HG03378 (cell line): ENCODE measurements around the gene TDRD12.
A peak's percentile ranks its signal among the peaks of the same experiment; 100 is the strongest.
"Not testable (repeated sequence)": the region's sequence is repeated elsewhere in the genome, so short reads cannot be mapped to it uniquely, and the experiment has no call there.

ENCODE experiments used
- ATAC-seq: cut with Tn5 transposase; IDR thresholded peaks from one replicate; pipeline ENCODE4 v1.9.1; 2021; ENCODE audit warnings: mild to moderate bottlenecking, moderate library complexity; ENCODE audit not compliant: unreplicated experiment

Gene TDRD12

GRCh38 chr19:32691952-32692726 lies 27.4 kb upstream of the TDRD12 start:
- ATAC-seq = peak; percentile 33

GRCh38 chr19:32692727-32693061 lies 26.9 kb upstream of the TDRD12 start:
- no peak for ATAC-seq

DNA sequence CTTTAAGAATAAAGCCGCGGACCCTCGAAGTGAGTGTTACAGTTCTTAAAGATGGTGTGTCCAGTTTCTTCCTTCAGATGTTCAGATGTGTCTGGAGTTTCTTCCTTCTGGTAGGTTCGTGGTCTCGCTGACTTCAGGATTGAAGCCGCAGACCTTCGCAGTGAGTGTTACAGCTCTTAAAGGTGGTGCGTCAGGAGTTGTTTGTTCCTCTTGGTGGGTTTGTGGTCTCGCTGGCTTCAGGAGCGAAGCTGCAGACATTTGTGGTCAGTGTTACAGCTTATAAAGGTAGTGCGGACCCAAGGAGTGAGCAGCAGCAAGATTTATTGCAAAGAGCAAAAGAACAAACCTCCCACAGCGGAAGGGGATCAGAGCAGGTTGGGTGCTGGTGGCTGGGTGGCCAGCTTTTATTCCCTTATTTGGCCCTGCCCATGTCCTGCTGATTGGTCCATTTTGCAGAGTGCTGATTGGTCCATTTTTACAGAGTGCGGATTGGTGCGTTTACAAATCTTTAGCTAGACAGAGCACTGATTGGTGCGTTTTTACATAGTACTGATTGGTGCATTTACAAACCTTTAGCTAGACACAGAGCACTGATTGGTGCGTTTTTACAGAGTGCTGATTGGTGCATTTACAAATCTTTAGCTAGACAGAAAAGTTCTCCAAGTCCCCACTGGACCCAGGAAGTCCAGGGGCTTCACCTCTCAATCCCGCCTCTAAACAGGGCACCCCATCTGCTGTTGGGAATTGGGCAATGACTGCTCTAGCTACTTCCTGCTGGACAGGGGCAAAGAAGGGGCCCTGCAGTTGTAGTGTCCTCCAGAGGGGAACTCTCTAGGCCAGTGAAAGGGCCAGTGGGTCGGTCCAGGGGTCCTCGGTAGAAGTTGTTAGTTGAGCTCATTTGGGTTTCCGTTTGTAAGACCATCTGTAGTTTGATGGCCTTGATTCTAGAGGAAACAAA lies 26.1 kb upstream of the TDRD12 start:
- ATAC-seq = not testable (repeated sequence)

DNA sequence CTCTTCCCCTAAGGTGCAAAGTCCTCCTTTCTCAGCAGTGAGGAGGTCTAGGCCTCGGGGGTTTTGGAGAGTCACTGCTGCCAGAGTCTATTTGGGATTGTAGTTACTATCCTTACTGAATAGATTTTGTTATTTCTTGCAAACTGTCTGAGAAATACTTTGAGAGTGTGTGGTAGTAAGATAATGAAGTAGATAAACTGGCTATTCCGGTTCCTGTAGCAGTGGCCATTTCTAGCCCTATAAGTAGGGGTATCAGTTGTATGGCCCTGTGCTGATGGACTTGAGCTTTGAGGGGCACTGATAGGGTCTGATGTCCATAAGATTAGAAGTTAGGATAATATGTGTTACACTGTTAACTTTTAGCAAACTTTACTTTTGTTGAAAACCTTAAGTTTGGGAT lies 25.3 kb upstream of the TDRD12 start:
- ATAC-seq = not testable (repeated sequence)

DNA sequence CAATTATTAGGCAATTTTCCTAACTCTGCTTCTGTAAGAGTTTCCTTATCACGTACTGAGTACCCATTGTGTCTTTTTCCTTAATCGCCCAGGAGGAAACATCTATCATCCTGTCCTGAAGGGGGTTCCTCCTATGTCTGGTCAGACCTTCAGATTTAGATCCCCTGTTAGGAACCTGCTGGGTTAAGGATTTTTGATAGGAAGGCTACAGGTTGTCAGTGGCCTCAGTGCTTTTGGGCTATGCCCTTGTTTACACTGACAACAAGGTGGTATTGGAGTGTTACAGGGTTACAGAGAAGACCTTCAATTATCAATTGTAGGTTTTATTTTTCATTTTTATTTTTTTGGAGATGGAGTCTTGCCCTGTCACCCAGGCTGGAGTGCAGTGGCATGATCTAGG lies 24.7 kb upstream of the TDRD12 start:
- ATAC-seq = not testable (repeated sequence)

DNA sequence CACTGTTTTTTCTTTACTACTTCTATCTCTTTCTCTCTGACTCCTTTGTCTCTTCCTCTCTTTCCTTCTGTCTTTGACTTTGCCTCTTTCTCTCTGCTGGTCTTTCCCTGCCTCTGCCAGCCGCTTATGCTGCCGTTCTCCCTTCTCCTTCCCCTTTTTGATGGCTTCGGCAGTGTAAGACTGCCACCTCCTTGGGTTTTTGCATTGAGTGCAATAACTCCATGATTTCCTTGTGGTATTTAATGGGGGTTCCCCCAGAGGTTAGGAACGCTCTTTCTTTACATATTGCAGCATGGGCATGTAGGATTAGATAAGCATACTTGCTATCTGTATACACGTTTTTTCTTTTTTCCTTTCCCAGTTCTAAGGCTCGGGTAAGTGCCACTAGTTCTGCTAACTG lies 24.1 kb upstream of the TDRD12 start:
- not testable (repeated sequence) for ATAC-seq

GRCh38 chr19:32696771-32697170 lies 22.8 kb upstream of the TDRD12 start:
- ATAC-seq = not testable (repeated sequence)

DNA sequence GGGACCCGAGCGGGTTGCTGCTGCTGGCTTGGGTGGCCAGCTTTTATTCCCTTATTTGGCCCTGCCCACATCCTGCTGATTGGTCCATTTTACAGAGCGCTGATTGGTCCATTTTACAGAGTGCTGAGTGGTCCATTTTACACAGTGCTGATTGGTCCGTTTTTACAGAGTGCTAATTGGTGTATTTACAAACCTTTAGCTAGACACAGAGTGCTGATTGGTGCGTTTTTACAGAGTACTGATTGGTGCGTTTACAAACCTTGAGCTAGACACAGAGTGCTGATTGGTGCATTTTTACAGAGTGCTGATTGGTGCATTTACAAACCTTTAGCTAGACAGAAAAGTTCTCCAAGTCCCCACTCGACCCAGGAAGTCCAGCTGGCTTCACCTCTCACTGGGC lies 19.4 kb upstream of the TDRD12 start:
- ATAC-seq = not testable (repeated sequence)

GRCh38 chr19:32702010-32702409 lies 17.6 kb upstream of the TDRD12 start:
- ATAC-seq = no peak

GRCh38 chr19:32704006-32704405 lies 15.6 kb upstream of the TDRD12 start:
- ATAC-seq = not testable (repeated sequence)

DNA sequence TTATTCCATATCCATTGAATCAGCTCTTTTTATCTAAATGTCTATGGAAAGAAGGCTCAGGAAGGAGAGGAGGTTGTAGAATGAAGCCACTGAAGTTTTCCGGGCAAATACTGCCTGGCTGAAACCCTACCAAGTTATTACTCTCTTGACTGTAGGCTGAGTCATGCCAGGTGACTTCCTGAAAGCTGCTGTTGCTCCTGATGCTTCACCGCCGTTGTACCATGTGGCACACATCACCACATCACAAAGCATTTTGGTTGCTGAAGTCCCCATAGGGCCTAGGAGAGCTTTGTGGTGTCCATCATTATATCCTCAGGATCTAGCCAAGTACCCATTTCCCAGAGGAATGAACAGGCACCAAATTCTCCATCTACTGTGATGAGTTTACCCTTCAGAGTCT lies 11.1 kb upstream of the TDRD12 start:
- ATAC-seq = no peak

DNA sequence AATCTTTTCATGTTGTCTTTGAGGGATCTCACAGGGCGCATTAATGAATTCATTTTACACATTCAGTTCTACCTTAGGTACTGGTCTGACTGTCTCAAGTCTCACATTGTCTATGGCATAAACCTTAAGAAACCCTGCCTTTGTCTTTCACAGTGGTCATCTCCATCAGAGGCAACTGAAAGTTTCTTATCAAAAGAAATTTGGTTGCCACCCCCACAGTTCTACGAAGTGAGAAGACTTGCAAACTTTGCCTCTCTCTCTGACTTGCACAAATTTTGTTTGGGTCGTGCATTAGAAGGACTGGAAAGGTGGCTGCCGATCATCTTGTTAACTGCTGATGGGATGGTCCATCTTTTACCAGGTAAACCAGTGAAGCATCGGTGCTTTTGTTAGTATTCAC lies 10.5 kb upstream of the TDRD12 start:
- ATAC-seq = no peak

DNA sequence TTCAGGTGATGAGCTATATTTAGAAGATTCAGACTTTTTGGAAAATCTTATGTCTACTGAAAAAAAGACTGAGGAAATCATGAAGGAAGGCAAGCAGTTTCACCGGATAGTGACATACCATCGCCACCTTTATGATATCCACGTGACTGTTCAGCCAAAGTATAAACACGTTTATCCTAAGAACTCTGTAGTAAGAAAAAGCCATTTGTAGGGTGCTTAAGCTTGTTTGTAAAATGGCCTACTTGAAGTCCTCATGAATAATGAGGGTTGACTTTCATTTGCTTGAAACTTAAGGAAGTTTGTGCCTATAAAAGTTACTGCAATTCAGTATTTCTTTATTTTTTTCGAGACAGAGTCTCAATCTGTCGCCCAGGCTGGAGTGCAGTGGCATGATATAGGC lies 7.8 kb upstream of the TDRD12 start:
- no peak for ATAC-seq

DNA sequence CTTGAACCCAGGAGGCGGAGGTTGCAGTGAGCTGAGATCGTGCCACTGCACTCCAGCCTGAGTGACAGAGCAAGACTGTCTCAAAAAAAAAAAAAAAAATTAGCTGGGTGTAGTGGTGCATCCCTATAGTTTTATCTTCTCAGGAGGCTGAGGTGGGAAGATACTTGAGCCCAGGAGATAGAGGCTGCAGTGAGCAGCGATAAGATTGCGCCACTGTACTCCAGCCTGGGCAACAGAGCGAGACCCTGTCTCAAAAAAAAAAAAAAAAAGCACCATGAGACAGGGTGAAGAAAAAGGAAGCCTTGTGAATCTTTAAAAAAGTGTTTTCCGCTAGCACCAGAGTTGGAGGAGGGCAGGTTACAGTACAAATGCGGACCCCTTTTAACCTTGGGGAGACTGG lies 3.4 kb upstream of the TDRD12 start:
- not testable (repeated sequence) for ATAC-seq

DNA sequence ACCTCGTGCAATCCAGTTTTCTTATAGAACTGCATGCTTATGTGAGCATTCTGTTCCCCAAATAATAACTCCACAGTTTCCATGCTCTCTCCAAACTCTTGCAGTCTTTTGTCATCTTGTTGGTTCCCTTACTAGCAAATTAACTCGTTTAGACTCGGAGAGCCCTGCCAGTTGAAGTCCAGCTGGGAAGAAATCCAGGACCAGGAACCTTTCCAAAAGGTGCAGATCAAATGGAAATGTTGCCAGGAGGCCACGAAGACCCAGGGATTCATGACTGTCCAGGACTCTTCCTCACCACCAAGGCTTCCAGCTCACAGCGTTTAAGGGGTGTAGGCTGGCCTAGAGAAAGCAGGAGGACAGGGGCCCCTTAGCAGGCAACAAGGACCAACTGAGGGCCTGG lies 2.1 kb upstream of the TDRD12 start:
- no peak for ATAC-seq

- ATAC-seq = no peak
These were observed 1.3 kb upstream of the TDRD12 start for GRCh38 chr19:32718286-32718685.

DNA sequence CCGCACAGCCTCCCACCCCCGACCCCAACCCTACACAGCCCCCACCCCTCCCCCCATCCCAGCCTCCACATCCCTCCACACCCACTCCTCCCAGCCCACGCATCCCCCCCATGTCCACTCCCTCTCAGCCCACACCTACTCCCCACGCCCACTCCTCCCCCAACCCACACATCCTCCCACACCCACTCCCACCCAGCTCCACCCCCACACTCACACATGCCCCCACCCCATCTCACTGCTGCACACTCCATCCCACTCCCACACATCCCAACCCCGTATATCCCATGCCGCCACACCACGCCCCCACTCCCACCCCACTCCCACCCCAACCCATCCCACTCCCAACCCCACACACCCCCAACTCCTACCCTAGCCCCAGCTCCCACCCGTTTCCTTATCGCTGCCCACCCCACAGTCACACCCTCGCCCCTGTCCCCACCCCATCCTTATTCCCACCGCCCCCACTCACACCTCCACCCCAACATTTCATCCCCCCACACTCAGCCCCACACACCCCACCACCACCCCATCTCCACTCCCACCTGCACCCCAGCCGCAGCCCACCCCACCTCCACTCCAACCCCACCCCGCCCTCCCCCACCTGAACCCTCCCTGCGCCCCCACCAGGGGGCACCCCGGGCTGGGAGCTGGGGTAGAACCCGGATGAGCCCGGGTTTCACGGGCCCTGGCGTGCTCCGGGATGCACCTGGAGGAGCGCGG lies 809 bp downstream of the TDRD12 start:
- no peak for ATAC-seq

GRCh38 chr19:32720936-32721250 lies 1.3 kb downstream of the TDRD12 start:
- ATAC-seq = no peak

GRCh38 chr19:32735936-32736335 lies 16.4 kb downstream of the TDRD12 start:
- ATAC-seq = no peak

DNA sequence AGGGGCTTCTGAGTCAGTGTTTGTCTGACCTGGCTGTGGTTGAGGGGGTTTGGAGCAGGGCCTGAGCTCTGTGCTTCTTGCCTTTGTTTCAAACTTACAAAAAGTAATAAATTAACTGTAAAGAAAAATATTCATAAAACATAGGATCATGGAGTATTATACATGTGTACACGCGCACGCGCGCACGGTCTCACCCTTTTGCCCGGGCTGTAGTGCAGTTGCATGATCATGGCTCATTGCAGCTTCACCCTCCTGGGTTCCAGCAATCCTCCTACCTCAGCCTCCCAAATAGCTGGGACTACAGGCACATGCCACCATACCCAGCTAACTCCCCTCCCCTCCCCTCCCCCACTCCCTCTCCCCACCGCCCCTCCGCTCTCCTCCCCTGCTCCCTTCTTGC lies 23.5 kb downstream of the TDRD12 start:
- no peak for ATAC-seq

DNA sequence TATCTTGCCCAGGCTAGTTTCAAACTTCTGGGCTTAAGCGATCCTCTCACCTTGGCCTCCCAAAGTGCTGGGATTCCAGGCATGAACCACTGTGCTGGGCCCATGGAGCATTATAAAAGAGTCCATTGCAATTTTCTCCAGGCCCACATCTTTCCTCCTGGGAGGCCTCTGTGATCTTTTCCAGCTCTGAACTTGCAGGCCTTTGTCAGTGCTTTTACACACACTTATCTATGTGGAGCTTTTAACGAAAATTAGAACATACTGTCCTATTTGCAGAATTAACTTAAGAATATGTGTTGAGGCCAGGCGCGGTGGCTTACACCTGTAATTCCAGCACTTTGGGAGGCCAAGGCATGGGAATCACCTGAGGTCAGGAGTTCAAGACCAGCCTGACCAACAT lies 23.9 kb downstream of the TDRD12 start:
- ATAC-seq = no peak
